ENCODE data around the gene RPS16. TPM values are rescaled to one million over a fixed set of nuclear protein-coding genes. Genes with fewer than 3 reads are reported as not detected.
A peak's percentile ranks its signal among the peaks of the same experiment; 100 is the strongest.

RPS16 gene
- total and polyA plus RNA-seq, 2 of the 13 experiments (the other 11 are each of a cell fraction or from before 2014, with no cell fraction given), result 488 to 2,583 TPM

- TF ChIP-seq CEBPZ (IDR thresholded peaks at IDR 0.05; ENCODE audit: low read length) (no peak), NCOA1 (CRISPR knock-in tag; IDR thresholded peaks at IDR 0.05) (no peak), IKZF4 (CRISPR knock-in tag; IDR thresholded peaks at IDR 0.05; ENCODE audit: borderline replicate concordance, low read depth, not compliant biosample characterization) (no peak), ZNF280B (CRISPR knock-in tag; IDR thresholded peaks at IDR 0.05; ENCODE audit: borderline replicate concordance) (no peak), IRF9 (CRISPR knock-in tag; IDR thresholded peaks at IDR 0.05; ENCODE audit: borderline replicate concordance) (peak; percentile 31; the same call in 1 of the 2 replicates), NFIC (IDR thresholded peaks at IDR 0.05; ENCODE audit: low read length) (no peak), FOXP4 (CRISPR knock-in tag; IDR thresholded peaks at IDR 0.05) (0 out of 2 replicates have a peak, but pooled peaks have one; percentile 13), EP300 (IDR thresholded peaks at IDR 0.05; ENCODE audit: low read depth in 2 of 2, low read length in 2 of 2) (no peak), EP300 (CRISPR knock-in tag; IDR thresholded peaks at IDR 0.05; ENCODE audit: borderline replicate concordance) (no peak), NCOA2 (CRISPR knock-in tag; IDR thresholded peaks at IDR 0.05) (no peak), ZNF616 (CRISPR knock-in tag; IDR thresholded peaks at IDR 0.05; ENCODE audit: low read depth) (0 out of 2 replicates have a peak, but pooled peaks have one; percentile 29), ZNF501 (CRISPR knock-in tag; IDR thresholded peaks at IDR 0.05) (peak; percentile 36; the same call in 1 of the 2 replicates), ARHGAP35 (CRISPR knock-in tag; IDR thresholded peaks at IDR 0.05; ENCODE audit: borderline replicate concordance) (no peak), ZNF775 (CRISPR knock-in tag; IDR thresholded peaks at IDR 0.05; ENCODE audit: borderline replicate concordance) (no peak), SNAI1 (CRISPR knock-in tag; IDR thresholded peaks at IDR 0.05; ENCODE audit: borderline replicate concordance) (no peak), WIZ (CRISPR knock-in tag; IDR thresholded peaks at IDR 0.05) (no peak), TSC22D2 (CRISPR knock-in tag; IDR thresholded peaks at IDR 0.05; ENCODE audit: borderline replicate concordance) (peak; percentile 15; the same call in 1 of the 2 replicates), ZNF33B (CRISPR knock-in tag; IDR thresholded peaks at IDR 0.05) (no peak), BATF2 (CRISPR knock-in tag; IDR thresholded peaks at IDR 0.05) (no peak)
Measured at GRCh38 chr19:39409208-39410016, 26.3 kb downstream of the RPS16 start (continued).

Data from HepG2 (cell line).